Measurements from ENCODE around the gene DTNBP1. TPM values are rescaled to one million over a fixed set of nuclear protein-coding genes. Genes with fewer than 3 reads are reported as not detected.

DTNBP1 gene
- total and polyA plus RNA-seq, 2 donors (not counting 1 experiment from before 2014, with no cell fraction given), result 9.9 to 13.6 TPM

DNA sequence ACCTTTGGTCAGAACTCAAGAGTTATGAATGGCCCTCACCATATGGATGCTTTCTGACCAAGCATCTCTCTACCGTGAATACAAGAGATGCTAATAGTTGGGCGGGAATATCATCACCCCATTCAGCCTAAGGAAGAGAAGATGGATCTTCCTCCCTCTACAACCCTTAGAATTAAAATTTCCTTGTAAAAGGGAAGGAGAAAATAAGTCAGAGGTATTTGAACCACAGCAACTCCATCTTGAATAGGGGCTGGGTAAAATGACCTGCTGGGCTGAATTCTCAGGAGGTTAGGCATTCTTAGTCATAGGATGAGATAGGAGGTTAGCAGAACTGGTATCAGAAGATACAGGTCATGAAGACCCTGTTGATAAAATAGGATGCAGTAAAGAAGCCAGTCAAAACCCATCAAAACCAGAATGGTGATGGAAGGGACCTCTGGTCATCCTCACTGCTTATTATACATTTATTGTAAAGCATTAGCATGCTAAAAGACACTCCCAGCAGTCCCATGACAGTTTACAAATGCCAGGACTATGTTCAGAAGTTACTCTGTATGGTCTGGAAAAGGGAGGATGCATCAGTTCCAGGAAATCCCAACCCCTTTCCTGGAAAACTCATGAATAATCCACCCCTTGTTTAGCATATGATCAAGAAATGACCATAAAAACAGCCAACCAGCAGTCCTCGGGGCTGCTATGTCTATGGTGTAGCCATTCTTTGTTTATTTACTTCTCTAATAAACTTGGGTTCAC lies 101.2 kb downstream of the DTNBP1 start:
- no peak overlapping the region for H3K9ac ChIP-seq (ENCODE audit: insufficient read depth, low read length)
- no peaks in the 10 kb centered on the region for H3K4me1 ChIP-seq (ENCODE audit: control insufficient read depth, extremely low read depth, insufficient read depth, low read length)
- no peaks in the 10 kb centered on the region for H4K20me1 ChIP-seq (ENCODE audit: control insufficient read depth, extremely low read depth, insufficient read depth, low read length)
- H3K4me3 ChIP-seq (replicated peaks in 1 of 4; ENCODE audit: control extremely low read depth in 1 of 4, insufficient read depth in 1 of 4, low read depth in 3 of 4, low read length in 4 of 4), result no peak overlapping the region
- H3K4me2 ChIP-seq (ENCODE audit: extremely low read depth, insufficient read depth, low read length), result no peak overlapping the region
- no peaks in the 10 kb centered on the region for H3K27me3 ChIP-seq (ENCODE audit: control insufficient read depth, insufficient read depth, low read length)
- no peaks in the 10 kb centered on the region for H3K79me2 ChIP-seq (ENCODE audit: control insufficient read depth, insufficient read depth, low read length)
- H2AFZ ChIP-seq (ENCODE audit: low read length), result no peak overlapping the region
- DNase-seq (ENCODE audit: low read depth in 2 of 2), result no peak
- TF ChIP-seq EZH2 (IDR thresholded peaks at IDR 0.05; ENCODE audit: low read length, missing control alignments), result no peak
- TF ChIP-seq, protein P1, sequence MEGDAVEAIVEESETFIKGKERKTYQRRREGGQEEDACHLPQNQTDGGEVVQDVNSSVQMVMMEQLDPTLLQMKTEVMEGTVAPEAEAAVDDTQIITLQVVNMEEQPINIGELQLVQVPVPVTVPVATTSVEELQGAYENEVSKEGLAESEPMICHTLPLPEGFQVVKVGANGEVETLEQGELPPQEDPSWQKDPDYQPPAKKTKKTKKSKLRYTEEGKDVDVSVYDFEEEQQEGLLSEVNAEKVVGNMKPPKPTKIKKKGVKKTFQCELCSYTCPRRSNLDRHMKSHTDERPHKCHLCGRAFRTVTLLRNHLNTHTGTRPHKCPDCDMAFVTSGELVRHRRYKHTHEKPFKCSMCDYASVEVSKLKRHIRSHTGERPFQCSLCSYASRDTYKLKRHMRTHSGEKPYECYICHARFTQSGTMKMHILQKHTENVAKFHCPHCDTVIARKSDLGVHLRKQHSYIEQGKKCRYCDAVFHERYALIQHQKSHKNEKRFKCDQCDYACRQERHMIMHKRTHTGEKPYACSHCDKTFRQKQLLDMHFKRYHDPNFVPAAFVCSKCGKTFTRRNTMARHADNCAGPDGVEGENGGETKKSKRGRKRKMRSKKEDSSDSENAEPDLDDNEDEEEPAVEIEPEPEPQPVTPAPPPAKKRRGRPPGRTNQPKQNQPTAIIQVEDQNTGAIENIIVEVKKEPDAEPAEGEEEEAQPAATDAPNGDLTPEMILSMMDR (conservative IDR thresholded peaks at IDR 0.05 in 1 of 2, IDR thresholded peaks at IDR 0.05 in 1 of 2; ENCODE audit: low read depth in 1 of 2, low read length in 2 of 2), result no peak
- no peaks in the 10 kb centered on the region for H3K9me3 ChIP-seq (ENCODE audit: control insufficient read depth, insufficient read depth, low read depth, low read length)
- H3K36me3 ChIP-seq (ENCODE audit: control insufficient read depth, insufficient read depth, low read length), result no peaks in the 10 kb centered on the region
- H3K27ac ChIP-seq (ENCODE audit: insufficient read depth, low read length), result no peak overlapping the region

DNA sequence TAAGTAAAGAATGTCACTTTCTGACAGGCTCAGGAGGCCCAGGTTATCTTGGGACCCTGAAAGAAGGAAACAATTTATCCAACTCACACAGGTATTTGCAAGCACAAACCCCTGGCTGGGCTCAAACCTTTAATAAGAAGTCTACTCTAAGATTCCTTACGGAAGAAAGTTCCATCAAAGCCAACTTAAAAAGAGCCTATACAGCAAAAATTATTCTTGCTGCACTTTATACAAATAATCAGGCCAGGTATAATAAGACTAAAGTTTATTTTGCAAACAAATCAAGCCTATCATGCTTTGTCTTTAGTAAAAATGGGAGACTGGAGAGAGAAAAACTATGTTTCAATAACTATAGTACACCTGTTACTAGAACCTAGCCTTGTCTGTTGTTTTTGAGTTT lies 102.1 kb downstream of the DTNBP1 start:
- DNase-seq (ENCODE audit: low read depth in 2 of 2), result no peak
- Histone ChIP-seq H3K4me2 (ENCODE audit: extremely low read depth, insufficient read depth, low read length) (no peak overlapping the region), H4K20me1 (ENCODE audit: control insufficient read depth, extremely low read depth, insufficient read depth, low read length) (no peaks in the 10 kb centered on the region), H3K27me3 (ENCODE audit: control insufficient read depth, insufficient read depth, low read length) (no peaks in the 10 kb centered on the region), H3K79me2 (ENCODE audit: control insufficient read depth, insufficient read depth, low read length) (no peaks in the 10 kb centered on the region), H3K9me3 (ENCODE audit: control insufficient read depth, insufficient read depth, low read depth, low read length) (no peaks in the 10 kb centered on the region), H3K27ac (ENCODE audit: insufficient read depth, low read length) (no peak overlapping the region), H2AFZ (ENCODE audit: low read length) (no peak overlapping the region), H3K9ac (ENCODE audit: insufficient read depth, low read length) (no peak overlapping the region), H3K4me1 (ENCODE audit: control insufficient read depth, extremely low read depth, insufficient read depth, low read length) (no peaks in the 10 kb centered on the region), H3K36me3 (ENCODE audit: control insufficient read depth, insufficient read depth, low read length) (no peaks in the 10 kb centered on the region), H3K4me3 (replicated peaks in 1 of 4; ENCODE audit: control extremely low read depth in 1 of 4, insufficient read depth in 1 of 4, low read depth in 3 of 4, low read length in 4 of 4) (no peak overlapping the region)
- TF ChIP-seq EZH2 (IDR thresholded peaks at IDR 0.05; ENCODE audit: low read length, missing control alignments), result no peak
- TF ChIP-seq, protein P1 (conservative IDR thresholded peaks at IDR 0.05 in 1 of 2, IDR thresholded peaks at IDR 0.05 in 1 of 2; ENCODE audit: low read depth in 1 of 2, low read length in 2 of 2), result no peak

DNA sequence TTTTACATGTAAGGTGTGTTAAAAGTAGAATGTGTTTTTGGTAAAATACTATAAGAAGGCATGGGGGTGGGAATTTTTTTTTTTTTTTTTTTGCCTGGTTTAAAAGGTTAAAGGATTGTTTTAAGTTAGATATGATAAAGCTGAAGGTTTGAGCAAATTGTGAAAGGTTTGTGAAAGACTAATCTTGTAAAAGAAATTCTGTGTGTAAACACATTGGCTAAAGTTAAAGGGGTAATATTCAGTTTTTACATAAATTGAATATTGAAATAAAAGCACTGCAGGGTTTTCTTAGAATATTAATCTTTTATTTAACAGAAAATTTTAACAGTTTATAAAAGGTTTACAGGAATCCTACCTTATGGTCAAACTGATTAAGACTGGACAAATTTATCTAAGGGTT lies 105.7 kb downstream of the DTNBP1 start:
- H3K4me3 ChIP-seq (replicated peaks in 1 of 4; ENCODE audit: control extremely low read depth in 1 of 4, insufficient read depth in 1 of 4, low read depth in 3 of 4, low read length in 4 of 4), result no peak overlapping the region
- TF ChIP-seq EZH2 (IDR thresholded peaks at IDR 0.05; ENCODE audit: low read length, missing control alignments), result no peak
- TF ChIP-seq, protein P1 (conservative IDR thresholded peaks at IDR 0.05 in 1 of 2, IDR thresholded peaks at IDR 0.05 in 1 of 2; ENCODE audit: low read depth in 1 of 2, low read length in 2 of 2), result no peak
- no peak overlapping the region for H3K4me2 ChIP-seq (ENCODE audit: extremely low read depth, insufficient read depth, low read length)
- no peaks in the 10 kb centered on the region for H4K20me1 ChIP-seq (ENCODE audit: control insufficient read depth, extremely low read depth, insufficient read depth, low read length)
- no peaks in the 10 kb centered on the region for H3K27me3 ChIP-seq (ENCODE audit: control insufficient read depth, insufficient read depth, low read length)
- no peak for DNase-seq (ENCODE audit: low read depth in 2 of 2)
- H3K36me3 ChIP-seq (ENCODE audit: control insufficient read depth, insufficient read depth, low read length), result no peaks in the 10 kb centered on the region
- H3K9ac ChIP-seq (ENCODE audit: insufficient read depth, low read length), result no peak overlapping the region
- H3K79me2 ChIP-seq (ENCODE audit: control insufficient read depth, insufficient read depth, low read length), result no peaks in the 10 kb centered on the region
- no peak overlapping the region for H3K27ac ChIP-seq (ENCODE audit: insufficient read depth, low read length)
- H3K4me1 ChIP-seq (ENCODE audit: control insufficient read depth, extremely low read depth, insufficient read depth, low read length), result no peaks in the 10 kb centered on the region
- H2AFZ ChIP-seq (ENCODE audit: low read length), result no peak overlapping the region
- H3K9me3 ChIP-seq (ENCODE audit: control insufficient read depth, insufficient read depth, low read depth, low read length), result no peaks in the 10 kb centered on the region
